HepG2 (cell line): Measurements from ENCODE around the gene DSTN. TPM values are rescaled to one million over a fixed set of nuclear protein-coding genes. Genes with fewer than 3 reads are reported as not detected.

Experiments
- CBX1 ChIP-seq: IDR thresholded peaks from one replicate; pipeline ENCODE4 v1.6.1; 2016; ENCODE audit warnings: antibody characterized with exemption, low read depth
- GLI4 ChIP-seq: sonication (generic); formaldehyde crosslinking; IDR thresholded peaks from 2 replicates; pipeline ENCODE4 v1.5.1; 2020; ENCODE audit warnings: missing genetic modification reagents, mild to moderate bottlenecking, moderate library complexity, borderline replicate concordance
- HOXA5 ChIP-seq: sonication (generic); formaldehyde crosslinking; IDR thresholded peaks from 2 replicates; pipeline ENCODE4 v1.4.0; 2020; ENCODE audit warnings: missing genetic modification reagents
- HOXA7 ChIP-seq: sonication (generic); formaldehyde crosslinking; IDR thresholded peaks from 2 replicates; pipeline ENCODE4 v1.8.1; 2022; ENCODE audit warnings: mild to moderate bottlenecking, missing genetic modification reagents, moderate library complexity
- IRF1 ChIP-seq: sonication (generic); formaldehyde crosslinking; IDR thresholded peaks from 2 replicates; pipeline ENCODE4 v1.4.0; 2020; ENCODE audit warnings: low read depth, mild to moderate bottlenecking, missing genetic modification reagents
- NRL ChIP-seq: sonication (generic); formaldehyde crosslinking; IDR thresholded peaks from 2 replicates; pipeline ENCODE4 v1.5.0; 2020; ENCODE audit warnings: missing genetic modification reagents, mild to moderate bottlenecking, moderate library complexity, borderline replicate concordance
- PHF5A ChIP-seq: IDR thresholded peaks from one replicate; pipeline ENCODE4 v1.6.1; 2018; ENCODE audit warnings: low read depth, missing genetic modification reagents; ENCODE audit not compliant: unreplicated experiment
- PRMT3 ChIP-seq: sonication (generic); formaldehyde crosslinking; IDR thresholded peaks from 2 replicates; pipeline ENCODE4 v1.8.1; 2022; ENCODE audit warnings: low read depth, mild to moderate bottlenecking, moderate library complexity, missing genetic modification reagents, borderline replicate concordance
- SALL1 ChIP-seq: sonication (generic); formaldehyde crosslinking; IDR thresholded peaks from 2 replicates; pipeline ENCODE4 v1.8.0; 2022; ENCODE audit warnings: mild to moderate bottlenecking, missing genetic modification reagents
- SOX6 ChIP-seq, 2 experiments: fragments of 450-650 bp in 1 of 2; sonication (generic) in 1 of 2; formaldehyde crosslinking in 1 of 2; IDR thresholded peaks; 2 replicates each; pipeline versions ENCODE4 v1.4.0 to v1.6.1; 2017 to 2020; ENCODE audit warnings: antibody characterized with exemption in 1 of 2, mild to moderate bottlenecking in 1 of 2, missing genetic modification reagents in 1 of 2
- STAG1 ChIP-seq: sonication (generic); formaldehyde crosslinking; IDR thresholded peaks from 2 replicates; pipeline ENCODE4 v1.4.0; 2020; ENCODE audit warnings: missing genetic modification reagents
- TMF1 ChIP-seq: sonication (generic); formaldehyde crosslinking; IDR thresholded peaks from 2 replicates; pipeline ENCODE4 v1.8.1; 2022; ENCODE audit warnings: low read depth, missing genetic modification reagents
- ZBTB20 ChIP-seq: sonication (generic); formaldehyde crosslinking; IDR thresholded peaks from 2 replicates; pipeline ENCODE4 v1.8.1; 2023; ENCODE audit warnings: missing genetic modification reagents, low read depth, mild to moderate bottlenecking, borderline replicate concordance
- ZNF451 ChIP-seq: sonication (generic); formaldehyde crosslinking; IDR thresholded peaks from 2 replicates; pipeline ENCODE4 v1.5.0; 2020; ENCODE audit warnings: mild to moderate bottlenecking, missing genetic modification reagents
- ZNF577 ChIP-seq: sonication (generic); formaldehyde crosslinking; IDR thresholded peaks from 2 replicates; pipeline ENCODE4 v1.4.0; 2020; ENCODE audit warnings: mild to moderate bottlenecking, low read depth, missing genetic modification reagents, borderline replicate concordance
- ZNF775 ChIP-seq: sonication (generic); formaldehyde crosslinking; IDR thresholded peaks from 2 replicates; pipeline ENCODE4 v1.4.0; 2020; ENCODE audit warnings: missing genetic modification reagents, mild to moderate bottlenecking, moderate library complexity, borderline replicate concordance
- ZNF792 ChIP-seq: IDR thresholded peaks from 2 replicates; pipeline ENCODE4 v1.6.1; 2016
- polyA plus RNA-seq, 8 experiments: library from polyadenylated mRNA; depleted of rRNA in 3 of 8; stranded (reverse) in 7 of 8; unstranded in 1 of 8; fragments of >200 nt; fragmentation: Illumina TruSeq in 4 of 8; extraction: Trizol in 4 of 8; gene quantifications; 2 replicates each; pipeline versions ENCODE4 v1.2.1 to v1.2.3, GENCODE V29; 2011 to 2016; ENCODE audit warnings: low read depth in 4 of 8, missing spikeins in 1 of 8, mixed read lengths in 1 of 8; ENCODE audit not compliant: insufficient read depth in 1 of 8
- total RNA-seq, 5 experiments: library from RNA; depleted of rRNA; stranded (reverse); fragments of >200 nt; fragmentation: Illumina TruSeq; extraction: Trizol; gene quantifications; 2 replicates each; pipeline ENCODE4 v1.2.3, GENCODE V29; 2016; ENCODE audit warnings: low read depth in 1 of 5
- TF ChIP-seq, protein P1 (sequence below): sonication (generic); formaldehyde crosslinking; IDR thresholded peaks from 2 replicates; pipeline ENCODE4 v1.4.0; 2020; ENCODE audit warnings: missing genetic modification reagents

Gene DSTN
- total and polyA plus RNA-seq, 2 of the 13 experiments (the other 11 are each of a cell fraction or from before 2014, with no cell fraction given) = 27.6 to 106 TPM

DNA sequence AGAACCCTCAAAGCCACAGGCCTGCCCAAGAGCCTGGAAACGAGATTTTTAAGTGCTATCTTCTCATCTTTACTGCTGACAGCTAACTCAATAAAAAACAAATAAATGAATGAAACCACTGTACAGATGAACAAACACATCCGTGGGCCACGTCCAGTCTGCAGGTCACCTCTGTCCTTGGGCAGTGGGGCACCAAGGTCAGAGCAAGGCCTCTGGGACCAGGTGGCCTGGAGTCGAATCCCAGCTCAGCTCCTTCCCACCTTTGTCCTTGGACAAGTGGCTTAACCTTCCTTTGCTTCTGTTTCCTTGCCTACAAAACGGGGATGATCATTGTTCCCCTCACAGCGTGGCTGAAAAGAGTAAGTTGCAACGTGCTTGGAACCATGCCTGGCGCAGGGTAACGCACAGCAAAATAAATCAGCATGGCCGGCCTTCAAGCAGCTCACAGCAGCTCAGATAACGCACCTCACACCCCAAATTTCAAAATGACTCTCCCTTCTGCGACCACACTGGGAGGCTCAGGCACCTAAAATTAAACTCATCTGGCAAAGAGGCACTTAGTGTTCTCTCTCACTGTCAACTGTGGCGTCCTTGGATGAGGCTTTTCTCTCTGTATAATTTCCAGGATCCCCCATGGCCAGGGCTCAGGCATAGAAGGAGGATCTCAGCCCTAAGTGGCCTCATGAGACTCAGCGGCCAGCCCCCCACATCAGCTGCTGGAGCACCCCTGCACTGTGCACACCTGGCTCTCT lies 76.5 kb downstream of the DSTN start (continued):
- TF ChIP-seq ZNF577 (no peak), ZNF792 (CRISPR knock-in tag) (no peak), TMF1 (CRISPR knock-in tag) (no peak), HOXA7 (no peak), SALL1 (peak; percentile 70), HOXA5 (CRISPR knock-in tag) (no peak), SOX6 (IDR thresholded peaks at IDR 0.05) (no peak), SOX6 (CRISPR knock-in tag; IDR thresholded peaks at IDR 0.05) (no peak; the same call in 1 of the 2 replicates), ZBTB20 (CRISPR knock-in tag) (no peak), STAG1 (CRISPR knock-in tag) (no peak), ZNF451 (CRISPR knock-in tag) (no peak), PRMT3 (CRISPR knock-in tag) (no peak), GLI4 (no peak), ZNF775 (CRISPR knock-in tag) (0 out of 2 replicates have a peak, but pooled peaks have one; percentile 17), NRL (CRISPR knock-in tag) (0 out of 2 replicates have a peak, but pooled peaks have one; percentile 1), CBX1 (no peak), PHF5A (CRISPR knock-in tag) (no peak), IRF1 (CRISPR knock-in tag) (no peak)
- TF ChIP-seq, protein P1, sequence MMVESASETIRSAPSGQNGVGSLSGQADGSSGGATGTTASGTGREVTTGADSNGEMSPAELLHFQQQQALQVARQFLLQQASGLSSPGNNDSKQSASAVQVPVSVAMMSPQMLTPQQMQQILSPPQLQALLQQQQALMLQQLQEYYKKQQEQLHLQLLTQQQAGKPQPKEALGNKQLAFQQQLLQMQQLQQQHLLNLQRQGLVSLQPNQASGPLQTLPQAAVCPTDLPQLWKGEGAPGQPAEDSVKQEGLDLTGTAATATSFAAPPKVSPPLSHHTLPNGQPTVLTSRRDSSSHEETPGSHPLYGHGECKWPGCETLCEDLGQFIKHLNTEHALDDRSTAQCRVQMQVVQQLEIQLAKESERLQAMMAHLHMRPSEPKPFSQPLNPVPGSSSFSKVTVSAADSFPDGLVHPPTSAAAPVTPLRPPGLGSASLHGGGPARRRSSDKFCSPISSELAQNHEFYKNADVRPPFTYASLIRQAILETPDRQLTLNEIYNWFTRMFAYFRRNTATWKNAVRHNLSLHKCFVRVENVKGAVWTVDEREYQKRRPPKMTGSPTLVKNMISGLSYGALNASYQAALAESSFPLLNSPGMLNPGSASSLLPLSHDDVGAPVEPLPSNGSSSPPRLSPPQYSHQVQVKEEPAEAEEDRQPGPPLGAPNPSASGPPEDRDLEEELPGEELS (CRISPR knock-in tag) = no peak
